Breast epithelium (tissue), 3 donors: ENCODE results near the gene C5.

Experiments
- CTCF ChIP-seq, 3 donors: fragments of 450-650 bp; IDR thresholded peaks; one replicate each; pipeline ENCODE4 v1.5.1; 2016 to 2017; ENCODE audit warnings: antibody characterized with exemption in 3 of 3, mild to moderate bottlenecking in 3 of 3, moderate library complexity in 3 of 3
- POLR2A ChIP-seq: fragments of 450-650 bp; IDR thresholded peaks from one replicate; pipeline ENCODE4 v1.6.1; 2016; ENCODE audit warnings: antibody characterized with exemption, mild to moderate bottlenecking, moderate library complexity
- POLR2AphosphoS5 ChIP-seq, 3 donors: sonication (generic); formaldehyde crosslinking; IDR thresholded peaks; one replicate each; pipeline ENCODE4 v1.6.1; 2017; ENCODE audit warnings: antibody characterized with exemption in 3 of 3

DNA sequence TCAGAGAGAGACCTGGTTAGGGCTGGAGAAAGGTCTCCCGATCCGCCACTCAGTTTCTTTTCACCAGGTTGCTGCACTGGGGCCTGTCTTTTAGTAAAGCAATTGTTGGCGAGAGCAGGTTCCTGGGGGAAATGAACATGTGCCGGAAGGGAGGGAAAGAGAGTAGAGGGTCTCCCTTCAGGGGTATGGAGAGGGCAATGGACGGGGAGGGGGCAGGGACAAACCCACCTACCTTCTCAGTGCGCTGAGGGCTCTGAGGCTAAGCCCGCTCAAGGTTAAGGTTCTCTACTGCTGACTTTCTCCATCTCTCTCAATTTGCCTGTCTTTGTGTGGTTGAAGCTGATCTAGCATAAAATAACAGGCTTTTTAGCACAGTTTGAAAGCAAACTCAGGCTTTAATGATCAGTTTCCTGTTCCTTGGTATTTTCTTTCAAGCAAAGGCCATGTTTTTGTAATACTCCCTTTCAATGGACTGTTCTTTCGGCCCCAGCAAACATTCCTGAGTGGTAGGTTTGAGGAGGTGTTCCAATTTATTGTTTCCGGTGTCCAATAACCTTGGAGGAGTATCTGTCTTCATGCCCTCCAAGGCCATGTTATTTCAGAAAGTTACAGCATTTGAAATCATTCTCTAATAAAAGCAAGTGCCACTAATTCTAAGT is 98.0 kb downstream of the C5 start:
- TF ChIP-seq CTCF (IDR thresholded peaks at IDR 0.05) = no peak
- TF ChIP-seq POLR2AphosphoS5 (IDR thresholded peaks at IDR 0.05) = no peak
- TF ChIP-seq POLR2A = no peak
